Measurements from ENCODE around the gene C14orf132. TPM values are rescaled to one million over a fixed set of nuclear protein-coding genes. Genes with fewer than 3 reads are reported as not detected.

Gene C14orf132
- total and polyA plus RNA-seq, 2 experiments from 2014 or later, result 17.0 to 19.3 TPM

GRCh38 chr14:96129128-96129736 is 90.1 kb downstream of the C14orf132 start:
- 93% methylated on average over 7 of the region's 7 CpGs for WGBS (ENCODE audit: low lambda C conversion rate, missing lambda C conversion rate)
- no peak overlapping the region for H3K4me2 ChIP-seq
- TF ChIP-seq EZH2phosphoT487 (IDR thresholded peaks at IDR 0.05; ENCODE audit: low read depth, severe bottlenecking, unreplicated experiment), result no peak
- H3K36me3 ChIP-seq (replicated peaks; ENCODE audit: insufficient read depth, low read depth), result no peaks in the 10 kb centered on the region
- no peak for DNase-seq (ENCODE audit: low spot score)
- H4K20me1 ChIP-seq (ENCODE audit: insufficient read depth, poor library complexity, severe bottlenecking), result no peaks in the 10 kb centered on the region
- H3K27ac ChIP-seq, result no peak overlapping the region
- no peaks in the 10 kb centered on the region for H3K9me2 ChIP-seq (replicated peaks; ENCODE audit: insufficient read depth)
- no peak overlapping the region for H3K4me3 ChIP-seq
- no peaks in the 10 kb centered on the region for H3K9me3 ChIP-seq (ENCODE audit: low read depth)
- no peaks in the 10 kb centered on the region for H3K4me1 ChIP-seq (ENCODE audit: insufficient read depth)
- H2AFZ ChIP-seq, result no peak overlapping the region
- no peaks in the 10 kb centered on the region for H3K27me3 ChIP-seq
- no peaks in the 10 kb centered on the region for H3K79me2 ChIP-seq

GRCh38 chr14:96130391-96130790 is 91.2 kb downstream of the C14orf132 start:
- 97% methylated on average over 6 of the region's 6 CpGs for WGBS (ENCODE audit: low lambda C conversion rate, missing lambda C conversion rate)
- Histone ChIP-seq H3K27me3 (no peaks in the 10 kb centered on the region), H3K4me3 (no peak overlapping the region), H3K9me2 (replicated peaks; ENCODE audit: insufficient read depth) (no peaks in the 10 kb centered on the region), H3K4me2 (no peak overlapping the region), H3K4me1 (ENCODE audit: insufficient read depth) (peaks cover 3% of the 10 kb centered on the region), H3K27ac (no peak overlapping the region), H2AFZ (no peak overlapping the region), H3K9me3 (ENCODE audit: low read depth) (no peaks in the 10 kb centered on the region), H3K36me3 (replicated peaks; ENCODE audit: insufficient read depth, low read depth) (no peaks in the 10 kb centered on the region), H3K79me2 (no peaks in the 10 kb centered on the region), H4K20me1 (ENCODE audit: insufficient read depth, poor library complexity, severe bottlenecking) (no peaks in the 10 kb centered on the region)
- no peak for TF ChIP-seq EZH2 (IDR thresholded peaks at IDR 0.05; ENCODE audit: borderline replicate concordance)
- no peak for TF ChIP-seq EZH2phosphoT487 (IDR thresholded peaks at IDR 0.05; ENCODE audit: low read depth, severe bottlenecking, unreplicated experiment)
- TF ChIP-seq CTCF (IDR thresholded peaks at IDR 0.05; ENCODE audit: poor library complexity), result no peak
- no peak for DNase-seq (ENCODE audit: low spot score)

GRCh38 chr14:96130854-96131253 is 91.7 kb downstream of the C14orf132 start:
- H3K4me2 ChIP-seq, result no peak overlapping the region
- H3K36me3 ChIP-seq (replicated peaks; ENCODE audit: insufficient read depth, low read depth), result no peaks in the 10 kb centered on the region
- no peak overlapping the region for H3K4me3 ChIP-seq
- H3K9me2 ChIP-seq (replicated peaks; ENCODE audit: insufficient read depth), result no peaks in the 10 kb centered on the region
- H3K9me3 ChIP-seq (ENCODE audit: low read depth), result no peaks in the 10 kb centered on the region
- peaks cover 3% of the 10 kb centered on the region for H3K4me1 ChIP-seq (ENCODE audit: insufficient read depth)
- TF ChIP-seq EZH2phosphoT487 (IDR thresholded peaks at IDR 0.05; ENCODE audit: low read depth, severe bottlenecking, unreplicated experiment) (no peak), CTCF (IDR thresholded peaks at IDR 0.05; ENCODE audit: poor library complexity) (no peak), EZH2 (IDR thresholded peaks at IDR 0.05; ENCODE audit: borderline replicate concordance) (no peak)
- no peaks in the 10 kb centered on the region for H3K27me3 ChIP-seq
- no peaks in the 10 kb centered on the region for H3K79me2 ChIP-seq
- no peak for DNase-seq (ENCODE audit: low spot score)
- no peak overlapping the region for H2AFZ ChIP-seq
- H3K27ac ChIP-seq, result no peak overlapping the region
- 88% methylated on average over 2 of the region's 2 CpGs for WGBS (ENCODE audit: low lambda C conversion rate, missing lambda C conversion rate)
- no peaks in the 10 kb centered on the region for H4K20me1 ChIP-seq (ENCODE audit: insufficient read depth, poor library complexity, severe bottlenecking)

GRCh38 chr14:96131836-96132235 is 92.7 kb downstream of the C14orf132 start:
- no peak overlapping the region for H2AFZ ChIP-seq
- no peaks in the 10 kb centered on the region for H3K9me3 ChIP-seq (ENCODE audit: low read depth)
- no peaks in the 10 kb centered on the region for H3K27me3 ChIP-seq
- TF ChIP-seq CTCF (IDR thresholded peaks at IDR 0.05; ENCODE audit: poor library complexity) (no peak), EZH2 (IDR thresholded peaks at IDR 0.05; ENCODE audit: borderline replicate concordance) (no peak), EZH2phosphoT487 (IDR thresholded peaks at IDR 0.05; ENCODE audit: low read depth, severe bottlenecking, unreplicated experiment) (no peak)
- H3K4me2 ChIP-seq, result no peak overlapping the region
- no peaks in the 10 kb centered on the region for H4K20me1 ChIP-seq (ENCODE audit: insufficient read depth, poor library complexity, severe bottlenecking)
- peaks cover 3% of the 10 kb centered on the region for H3K4me1 ChIP-seq (ENCODE audit: insufficient read depth)
- no peak for DNase-seq (ENCODE audit: low spot score)
- H3K36me3 ChIP-seq (replicated peaks; ENCODE audit: insufficient read depth, low read depth), result no peaks in the 10 kb centered on the region
- H3K9me2 ChIP-seq (replicated peaks; ENCODE audit: insufficient read depth), result no peaks in the 10 kb centered on the region
- 66% methylated on average over 4 of the region's 4 CpGs for WGBS (ENCODE audit: low lambda C conversion rate, missing lambda C conversion rate)
- H3K4me3 ChIP-seq, result no peak overlapping the region
- H3K79me2 ChIP-seq, result no peaks in the 10 kb centered on the region
- H3K27ac ChIP-seq, result no peak overlapping the region
